Measurements from ENCODE around the gene LRMDA. TPM values are rescaled to one million over a fixed set of nuclear protein-coding genes. Genes with fewer than 3 reads are reported as not detected.
A peak's percentile ranks its signal among the peaks of the same experiment; 100 is the strongest.

LRMDA gene
- total RNA-seq, 1 donor from 2014 or later, result 0.19 TPM

GRCh38 chr10:76337641-76338040, 906.2 kb downstream of the LRMDA start:
- peak overlapping the region; percentile 89 for H3K27ac Mint-ChIP-seq (ENCODE audit: unreplicated experiment)
- no peak overlapping the region for H3K4me3 Mint-ChIP-seq (ENCODE audit: unreplicated experiment)

GRCh38 chr10:76338187-76338586, 906.8 kb downstream of the LRMDA start:
- H3K4me3 Mint-ChIP-seq (ENCODE audit: unreplicated experiment), result no peak overlapping the region
- H3K27me3 Mint-ChIP-seq (ENCODE audit: unreplicated experiment), result no peaks in the 10 kb centered on the region
- peaks cover 24% of the 10 kb centered on the region for H3K9me3 Mint-ChIP-seq (ENCODE audit: unreplicated experiment)
- peaks cover 18% of the 10 kb centered on the region for H3K36me3 Mint-ChIP-seq (ENCODE audit: unreplicated experiment)
- TF ChIP-seq CTCF (IDR thresholded peaks at IDR 0.05), result no peak
- no peak for DNase-seq (ENCODE audit: extremely low spot score, unreplicated experiment)
- peak overlapping the region; percentile 89 for H3K27ac Mint-ChIP-seq (ENCODE audit: unreplicated experiment)
- peaks cover 55% of the 10 kb centered on the region for H3K4me1 Mint-ChIP-seq (ENCODE audit: unreplicated experiment)

More at GRCh38 chr10:76337641-76338040, 906.2 kb downstream of the LRMDA start:
- no peak for DNase-seq (ENCODE audit: extremely low spot score, unreplicated experiment)
- Mint-ChIP-seq H3K27me3 (ENCODE audit: unreplicated experiment) (no peaks in the 10 kb centered on the region), H3K4me1 (ENCODE audit: unreplicated experiment) (peaks cover 55% of the 10 kb centered on the region), H3K9me3 (ENCODE audit: unreplicated experiment) (peaks cover 21% of the 10 kb centered on the region), H3K36me3 (ENCODE audit: unreplicated experiment) (peaks cover 12% of the 10 kb centered on the region)
- no peak for TF ChIP-seq CTCF (IDR thresholded peaks at IDR 0.05)

- Mint-ChIP-seq H3K4me1 (ENCODE audit: unreplicated experiment) (peaks cover 21% of the 10 kb centered on the region), H3K27me3 (ENCODE audit: unreplicated experiment) (no peaks in the 10 kb centered on the region), H3K9me3 (ENCODE audit: unreplicated experiment) (peaks cover 24% of the 10 kb centered on the region), H3K4me3 (ENCODE audit: unreplicated experiment) (no peak overlapping the region), H3K36me3 (ENCODE audit: unreplicated experiment) (peaks cover 18% of the 10 kb centered on the region), H3K27ac (ENCODE audit: unreplicated experiment) (no peak overlapping the region)
- no peak for DNase-seq (ENCODE audit: extremely low spot score, unreplicated experiment)
- TF ChIP-seq CTCF (IDR thresholded peaks at IDR 0.05), result no peak
These were observed 910.3 kb downstream of the LRMDA start for GRCh38 chr10:76341740-76342139.

GRCh38 chr10:76342996-76343395, 911.6 kb downstream of the LRMDA start:
- Mint-ChIP-seq H3K27me3 (ENCODE audit: unreplicated experiment) (no peaks in the 10 kb centered on the region), H3K4me3 (ENCODE audit: unreplicated experiment) (no peak overlapping the region), H3K36me3 (ENCODE audit: unreplicated experiment) (peaks cover 15% of the 10 kb centered on the region), H3K4me1 (ENCODE audit: unreplicated experiment) (peaks cover 9% of the 10 kb centered on the region), H3K9me3 (ENCODE audit: unreplicated experiment) (peaks cover 19% of the 10 kb centered on the region), H3K27ac (ENCODE audit: unreplicated experiment) (no peak overlapping the region)
- TF ChIP-seq CTCF (IDR thresholded peaks at IDR 0.05), result no peak
- DNase-seq (ENCODE audit: extremely low spot score, unreplicated experiment), result no peak

- H3K27ac Mint-ChIP-seq (ENCODE audit: unreplicated experiment), result no peak overlapping the region
- no peak for DNase-seq (ENCODE audit: extremely low spot score, unreplicated experiment)
- no peaks in the 10 kb centered on the region for H3K27me3 Mint-ChIP-seq (ENCODE audit: unreplicated experiment)
- peaks cover 7% of the 10 kb centered on the region for H3K9me3 Mint-ChIP-seq (ENCODE audit: unreplicated experiment)
- H3K4me1 Mint-ChIP-seq (ENCODE audit: unreplicated experiment), result peaks cover 8% of the 10 kb centered on the region
- TF ChIP-seq CTCF (IDR thresholded peaks at IDR 0.05), result no peak
- no peak overlapping the region for H3K4me3 Mint-ChIP-seq (ENCODE audit: unreplicated experiment)
- peaks cover 4% of the 10 kb centered on the region for H3K36me3 Mint-ChIP-seq (ENCODE audit: unreplicated experiment)
These were observed 916.4 kb downstream of the LRMDA start for GRCh38 chr10:76347832-76348231.
